H9 (cell line): ENCODE measurements around the gene BLNK. TPM values are rescaled to one million over a fixed set of nuclear protein-coding genes. Genes with fewer than 3 reads are reported as not detected.

ENCODE experiments used
- DNase-seq: peaks from one replicate; pipeline ENCODE4 v3.0.0-alpha.2; 2017
- H2AFZ ChIP-seq: one replicate; pipeline ENCODE4 v1.6.1; 2013; ENCODE audit warnings: mild to moderate bottlenecking, low read length, control low read depth, moderate library complexity
- H2AK5ac ChIP-seq: 2 replicates; pipeline ENCODE4 v1.6.1; 2013; ENCODE audit warnings: low read length, control low read depth, mixed read lengths; ENCODE audit not compliant: insufficient read length
- H2BK120ac ChIP-seq: one replicate; pipeline ENCODE4 v1.6.1; 2013; ENCODE audit warnings: low read depth, mild to moderate bottlenecking, low read length, control low read depth, inconsistent platforms; ENCODE audit not compliant: poor library complexity, severe bottlenecking
- H2BK12ac ChIP-seq: 2 replicates; pipeline ENCODE4 v1.6.1; 2013; ENCODE audit warnings: low read length, control low read depth, mixed read lengths, low read depth; ENCODE audit not compliant: insufficient read length
- H2BK15ac ChIP-seq: 2 replicates; pipeline ENCODE4 v1.6.1; 2013; ENCODE audit warnings: low read depth, low read length, control low read depth
- H2BK20ac ChIP-seq: one replicate; pipeline ENCODE4 v1.6.1; 2013; ENCODE audit warnings: low read depth, mild to moderate bottlenecking, low read length, control low read depth, inconsistent platforms; ENCODE audit not compliant: poor library complexity, severe bottlenecking
- H2BK5ac ChIP-seq: 2 replicates; pipeline ENCODE4 v1.6.1; 2013; ENCODE audit warnings: low read length, control low read depth, mixed read lengths; ENCODE audit not compliant: insufficient read length
- H3K14ac ChIP-seq: 2 replicates; pipeline ENCODE4 v1.6.1; 2013; ENCODE audit warnings: low read length, control low read depth; ENCODE audit not compliant: insufficient read depth
- H3K18ac ChIP-seq: 2 replicates; pipeline ENCODE4 v1.6.1; 2013; ENCODE audit warnings: low read depth, mild to moderate bottlenecking, mixed read lengths, low read length, control low read depth; ENCODE audit not compliant: insufficient read length
- H3K23ac ChIP-seq: 2 replicates; pipeline ENCODE4 v1.6.1; 2013; ENCODE audit warnings: low read length, control low read depth, mixed read lengths, low read depth; ENCODE audit not compliant: insufficient read length
- H3K23me2 ChIP-seq: 2 replicates; pipeline ENCODE4 v1.6.1; 2013; ENCODE audit warnings: low read depth, mild to moderate bottlenecking, mixed read lengths, low read length, control low read depth; ENCODE audit not compliant: insufficient read length, poor library complexity, severe bottlenecking
- H3K27ac ChIP-seq: 2 replicates; pipeline ENCODE4 v1.5.1; 2013; ENCODE audit warnings: low read length, control low read depth, mixed read lengths, low read depth; ENCODE audit not compliant: insufficient read length
- H3K27me3 ChIP-seq: 2 replicates; pipeline ENCODE4 v1.6.1; 2013; ENCODE audit warnings: low read length, control low read depth, inconsistent platforms; ENCODE audit not compliant: insufficient read depth
- H3K4ac ChIP-seq: 2 replicates; pipeline ENCODE4 v1.6.1; 2013; ENCODE audit warnings: low read depth, mild to moderate bottlenecking, control low read depth, inconsistent platforms, low read length, moderate library complexity
- H3K4me1 ChIP-seq: 2 replicates; pipeline ENCODE4 v1.6.1; 2013; ENCODE audit warnings: low read length, control low read depth, inconsistent platforms; ENCODE audit not compliant: insufficient read depth
- H3K4me2 ChIP-seq: 2 replicates; pipeline ENCODE4 v1.6.1; 2013; ENCODE audit warnings: low read length, control low read depth, mixed read lengths; ENCODE audit not compliant: insufficient read length, insufficient read depth
- H3K56ac ChIP-seq: 2 replicates; pipeline ENCODE4 v1.6.1; 2013; ENCODE audit warnings: low read depth, mild to moderate bottlenecking, mixed read lengths, low read length, control low read depth; ENCODE audit not compliant: insufficient read length
- H3K79me1 ChIP-seq: 2 replicates; pipeline ENCODE4 v1.6.1; 2013; ENCODE audit warnings: low read depth, mild to moderate bottlenecking, moderate library complexity, low read length, control low read depth, inconsistent platforms; ENCODE audit not compliant: insufficient read depth, poor library complexity, severe bottlenecking
- H3K79me2 ChIP-seq: 2 replicates; pipeline ENCODE4 v1.6.1; 2013; ENCODE audit warnings: low read length, control low read depth, inconsistent platforms; ENCODE audit not compliant: insufficient read depth
- H3K9ac ChIP-seq: 2 replicates; pipeline ENCODE4 v1.6.1; 2013; ENCODE audit warnings: low read length, control low read depth, mixed read lengths; ENCODE audit not compliant: insufficient read length; ENCODE audit errors: extremely low read depth
- H3K9me3 ChIP-seq: one replicate; pipeline ENCODE4 v1.6.1; 2013; ENCODE audit warnings: low read depth, low read length, inconsistent platforms; ENCODE audit not compliant: control insufficient read depth
- H3T11ph ChIP-seq: one replicate; pipeline ENCODE4 v1.6.1; 2013; ENCODE audit warnings: mild to moderate bottlenecking, low read length, control low read depth, inconsistent platforms
- H4K20me1 ChIP-seq: one replicate; pipeline ENCODE4 v1.6.1; 2013; ENCODE audit not compliant: control insufficient read depth, insufficient read length, insufficient read depth
- H4K5ac ChIP-seq: 2 replicates; pipeline ENCODE4 v1.6.1; 2013; ENCODE audit warnings: low read depth, mild to moderate bottlenecking, mixed read lengths, low read length, control low read depth; ENCODE audit not compliant: insufficient read length
- H4K8ac ChIP-seq: replicated peaks from 2 replicates; pipeline ENCODE4 v1.6.1; 2013; ENCODE audit warnings: low read length, control low read depth, mixed read lengths, low read depth; ENCODE audit not compliant: insufficient read length
- H4K91ac ChIP-seq: 2 replicates; pipeline ENCODE4 v1.6.1; 2013; ENCODE audit warnings: low read depth, mild to moderate bottlenecking, moderate library complexity, mixed read lengths, low read length, control low read depth; ENCODE audit not compliant: insufficient read length
- H3K27ac Mint-ChIP-seq, 3 experiments: 2 replicates in 2 of 3; 3 replicates in 1 of 3; pipeline ENCODE4 v1.8.0; 2020 to 2021; ENCODE audit warnings: mixed read lengths in 3 of 3, mild to moderate bottlenecking in 1 of 3, moderate library complexity in 1 of 3
- H3K27me3 Mint-ChIP-seq: 2 replicates; pipeline ENCODE4 v1.8.0; 2021; ENCODE audit warnings: low read depth, mild to moderate bottlenecking, moderate library complexity, mixed read lengths
- H3K36me3 Mint-ChIP-seq, 3 experiments: 2 replicates in 2 of 3; 3 replicates in 1 of 3; pipeline ENCODE4 v1.8.0; 2020 to 2021; ENCODE audit warnings: low read depth in 3 of 3, mixed read lengths in 3 of 3; ENCODE audit not compliant: insufficient read depth in 1 of 3
- H3K4me1 Mint-ChIP-seq, 2 experiments: 2 replicates each; pipeline ENCODE4 v1.8.0; 2020; ENCODE audit warnings: mixed read lengths in 2 of 2
- H3K4me3 Mint-ChIP-seq, 2 experiments: 2 replicates in 1 of 2; 3 replicates in 1 of 2; pipeline ENCODE4 v1.8.0; 2020 to 2021; ENCODE audit warnings: mild to moderate bottlenecking in 2 of 2, mixed read lengths in 2 of 2, moderate library complexity in 1 of 2
- H3K9me3 Mint-ChIP-seq, 2 experiments: 2 replicates in 1 of 2; 3 replicates in 1 of 2; pipeline ENCODE4 v1.8.0; 2020; ENCODE audit warnings: mild to moderate bottlenecking in 2 of 2, mixed read lengths in 2 of 2, moderate library complexity in 1 of 2
- CTCF ChIP-seq: fragments of 200-600 bp; sonication (generic); conservative IDR thresholded peaks from 3 replicates; pipeline ENCODE4 v1.8.0; 2021; ENCODE audit warnings: antibody characterized with exemption, mild to moderate bottlenecking
- WGBS: extraction: QIAGEN DNeasy Blood & Tissue Kit; methylation state at CpG from one replicate; pipeline ENCODE4 v1.1.7; 2013; ENCODE audit warnings: missing lambda C conversion rate, low lambda C conversion rate, mixed read lengths; ENCODE audit not compliant: insufficient read length; ENCODE audit errors: extremely low coverage; 5-methylcytosine and 5-hydroxymethylcytosine counted together
- total RNA-seq: library from RNA; stranded (reverse); gene quantifications from 2 replicates; pipeline ENCODE4 v1.2.1, GENCODE V29; 2021

BLNK gene
- total RNA-seq, 1 experiment from 2014 or later = not detected

- no peak overlapping the region for H3K4me3 Mint-ChIP-seq
Measured at GRCh38 chr10:96276426-96276825, 5.1 kb upstream of the BLNK start.

More at GRCh38 chr10:96276426-96276825, 5.1 kb upstream of the BLNK start:
- no peak overlapping the region for H3K14ac ChIP-seq
- no peak overlapping the region for H3K18ac ChIP-seq
- no peak overlapping the region for H3K56ac ChIP-seq
- H3T11ph ChIP-seq = no peak overlapping the region
- no peak overlapping the region; a peak in 2 of 7 replicates for H3K27ac Mint-ChIP-seq
- H4K20me1 ChIP-seq = no peaks in the 10 kb centered on the region
- H3K27me3 ChIP-seq = no peaks in the 10 kb centered on the region
- no peak overlapping the region for H3K4me2 ChIP-seq
- DNase-seq = no peak
- no peak overlapping the region for H2AK5ac ChIP-seq
- no peak overlapping the region for H2BK15ac ChIP-seq
- no peak overlapping the region for H2BK120ac ChIP-seq
- no peak for TF ChIP-seq CTCF
- no peaks in the 10 kb centered on the region for H3K79me2 ChIP-seq
- no peaks in the 10 kb centered on the region for H3K23me2 ChIP-seq
- WGBS = no CpG with 5 or more reads among the region's 6 CpGs
- no peaks in the 10 kb centered on the region for H3K9me3 ChIP-seq
- H2BK5ac ChIP-seq = no peak overlapping the region
- no peak overlapping the region for H3K9ac ChIP-seq
- no peak overlapping the region for H4K5ac ChIP-seq
- H2AFZ ChIP-seq = no peak overlapping the region
- H4K91ac ChIP-seq = no peak overlapping the region
- no peaks in the 10 kb centered on the region for H3K36me3 Mint-ChIP-seq
- no peak overlapping the region for H4K8ac ChIP-seq
- no peaks in the 10 kb centered on the region; a peak in 1 of 4 replicates for H3K4me1 Mint-ChIP-seq
- no peak overlapping the region for H2BK20ac ChIP-seq
- H3K27me3 Mint-ChIP-seq = peaks cover 1% of the 10 kb centered on the region; the same call in 1 of the 2 replicates
- H3K9me3 Mint-ChIP-seq = no peaks in the 10 kb centered on the region; a peak in 1 of 5 replicates
- H3K4me1 ChIP-seq = no peaks in the 10 kb centered on the region
- H3K23ac ChIP-seq = no peak overlapping the region
- H3K4ac ChIP-seq = no peak overlapping the region
- no peaks in the 10 kb centered on the region for H3K79me1 ChIP-seq
- H3K27ac ChIP-seq = no peak overlapping the region
- no peak overlapping the region for H2BK12ac ChIP-seq
